Calu3 (cell line): Measurements from ENCODE around the gene VPS52. TPM values are rescaled to one million over a fixed set of nuclear protein-coding genes. Genes with fewer than 3 reads are reported as not detected.

Experiments used
- BruUV-seq: library from RNA; stranded (reverse); fragments of 400-500 nt; replicated peaks from 2 replicates; lab custom pipeline; 2021; lab: Mats Ljungman, UMichigan
- CTCF ChIA-PET: fragments of 300-600 bp; sonication (Branson Sonifier 250); formaldehyde crosslinking; loops from one replicate; lab custom pipeline; 2022; ENCODE audit warnings: antibody characterized with exemption; lab: Charles Lee
- DNase-seq: peaks from one replicate; pipeline ENCODE4 v3.0.0; 2022
- H3K27ac Mint-ChIP-seq: one replicate; pipeline ENCODE4 v1.8.0; 2022; ENCODE audit warnings: mixed read lengths; ENCODE audit not compliant: unreplicated experiment
- H3K27me3 Mint-ChIP-seq: one replicate; pipeline ENCODE4 v1.8.0; 2022; ENCODE audit warnings: mixed read lengths; ENCODE audit not compliant: unreplicated experiment
- H3K36me3 Mint-ChIP-seq: one replicate; pipeline ENCODE4 v1.8.0; 2022; ENCODE audit warnings: mild to moderate bottlenecking, moderate library complexity, mixed read lengths; ENCODE audit not compliant: insufficient read depth, unreplicated experiment
- H3K4me1 Mint-ChIP-seq: one replicate; pipeline ENCODE4 v1.8.0; 2022; ENCODE audit warnings: mild to moderate bottlenecking, low read depth, mixed read lengths; ENCODE audit not compliant: unreplicated experiment
- H3K4me3 Mint-ChIP-seq: one replicate; pipeline ENCODE4 v1.8.0; 2022; ENCODE audit warnings: mild to moderate bottlenecking, low read depth, moderate library complexity, mixed read lengths; ENCODE audit not compliant: unreplicated experiment
- H3K9me3 Mint-ChIP-seq: one replicate; pipeline ENCODE4 v1.8.0; 2022; ENCODE audit warnings: low read depth, mixed read lengths; ENCODE audit not compliant: unreplicated experiment
- intact Hi-C: fragments of 100-400 bp; cut with micrococcal nuclease; formaldehyde crosslinking; loops from one replicate; pipeline ENCODE4 v1.10.0; 2022; ENCODE audit not compliant: unreplicated experiment
- total RNA-seq: library from RNA; stranded (reverse); gene quantifications from 2 replicates; pipeline ENCODE4 v1.2.3, GENCODE V29; 2022
- TF ChIP-seq, protein P1 (sequence below): fragments of 200-600 bp; IDR thresholded peaks from one replicate; pipeline ENCODE4 v1.8.0; 2022; ENCODE audit warnings: antibody characterized with exemption; ENCODE audit not compliant: unreplicated experiment

The VPS52 gene
- total RNA-seq, 1 experiment from 2014 or later, result 99.7 TPM

GRCh38 chr6:33314515-33314942 lies 42.9 kb upstream of the VPS52 start:
- no peaks in the 10 kb centered on the region for H3K27me3 Mint-ChIP-seq
- CTCF ChIA-PET, result no interaction called here
- H3K9me3 Mint-ChIP-seq, result no peaks in the 10 kb centered on the region
- TF ChIP-seq, protein P1, sequence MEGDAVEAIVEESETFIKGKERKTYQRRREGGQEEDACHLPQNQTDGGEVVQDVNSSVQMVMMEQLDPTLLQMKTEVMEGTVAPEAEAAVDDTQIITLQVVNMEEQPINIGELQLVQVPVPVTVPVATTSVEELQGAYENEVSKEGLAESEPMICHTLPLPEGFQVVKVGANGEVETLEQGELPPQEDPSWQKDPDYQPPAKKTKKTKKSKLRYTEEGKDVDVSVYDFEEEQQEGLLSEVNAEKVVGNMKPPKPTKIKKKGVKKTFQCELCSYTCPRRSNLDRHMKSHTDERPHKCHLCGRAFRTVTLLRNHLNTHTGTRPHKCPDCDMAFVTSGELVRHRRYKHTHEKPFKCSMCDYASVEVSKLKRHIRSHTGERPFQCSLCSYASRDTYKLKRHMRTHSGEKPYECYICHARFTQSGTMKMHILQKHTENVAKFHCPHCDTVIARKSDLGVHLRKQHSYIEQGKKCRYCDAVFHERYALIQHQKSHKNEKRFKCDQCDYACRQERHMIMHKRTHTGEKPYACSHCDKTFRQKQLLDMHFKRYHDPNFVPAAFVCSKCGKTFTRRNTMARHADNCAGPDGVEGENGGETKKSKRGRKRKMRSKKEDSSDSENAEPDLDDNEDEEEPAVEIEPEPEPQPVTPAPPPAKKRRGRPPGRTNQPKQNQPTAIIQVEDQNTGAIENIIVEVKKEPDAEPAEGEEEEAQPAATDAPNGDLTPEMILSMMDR, result no peak
- peak overlapping the region; percentile 98 for H3K4me3 Mint-ChIP-seq
- peak overlapping the region; percentile 97 for H3K27ac Mint-ChIP-seq
- DNase-seq, result peak; percentile 67
- peaks cover 51% of the 10 kb centered on the region for H3K4me1 Mint-ChIP-seq
- no TSS peak for BruUV-seq
- peaks cover 100% of the 10 kb centered on the region for H3K36me3 Mint-ChIP-seq
- intact Hi-C loops, result no loop called here

- BruUV-seq, result TSS peak; percentile 44
- no peaks in the 10 kb centered on the region for H3K27me3 Mint-ChIP-seq
- TF ChIP-seq, protein P1, result no peak
- peak; percentile 80 for DNase-seq
- H3K9me3 Mint-ChIP-seq, result no peaks in the 10 kb centered on the region
- peak within 1 kb of the TSS; percentile 98 for H3K4me3 Mint-ChIP-seq
- intact Hi-C loops, result no loop called here
- peak within 1 kb of the TSS; percentile 97 for H3K27ac Mint-ChIP-seq
- H3K4me1 Mint-ChIP-seq, result peaks cover 45% of the 10 kb centered on the region
- peaks cover 100% of the 10 kb centered on the region for H3K36me3 Mint-ChIP-seq
- CTCF ChIA-PET, result interaction anchor here (1.1 to 2.2 kb wide), 2 partner anchors 15 to 32 kb away, joined by 5 to 12 read pairs; partner anchors contain the start of gene RGL2
Measured at GRCh38 chr6:33313709-33314514, 42.2 kb upstream of the VPS52 start, which contains the start of gene TAPBP. Gene TAPBP (minus strand): TSS chr6:33314078. CDS start chr6:33314041, 37 bp downstream.

- peak; percentile 51 for DNase-seq
- TSS peak; percentile 52 for BruUV-seq
- peaks cover 100% of the 10 kb centered on the region for H3K36me3 Mint-ChIP-seq
- no peaks in the 10 kb centered on the region for H3K9me3 Mint-ChIP-seq
- H3K4me1 Mint-ChIP-seq, result peaks cover 38% of the 10 kb centered on the region
- peak overlapping the region; percentile 98 for H3K4me3 Mint-ChIP-seq
- CTCF ChIA-PET, result interaction anchor here (1.0 to 2.2 kb wide), 3 partner anchors 14 to 36 kb away, joined by 3 to 12 read pairs (median 5); partner anchors contain the start of genes B3GALT4 and RGL2
- H3K27me3 Mint-ChIP-seq, result no peaks in the 10 kb centered on the region
- TF ChIP-seq, protein P1, result no peak
- intact Hi-C loops, result no loop called here
- peak overlapping the region; percentile 97 for H3K27ac Mint-ChIP-seq
Measured at GRCh38 chr6:33313105-33313708, 41.5 kb upstream of the VPS52 start.

DNA sequence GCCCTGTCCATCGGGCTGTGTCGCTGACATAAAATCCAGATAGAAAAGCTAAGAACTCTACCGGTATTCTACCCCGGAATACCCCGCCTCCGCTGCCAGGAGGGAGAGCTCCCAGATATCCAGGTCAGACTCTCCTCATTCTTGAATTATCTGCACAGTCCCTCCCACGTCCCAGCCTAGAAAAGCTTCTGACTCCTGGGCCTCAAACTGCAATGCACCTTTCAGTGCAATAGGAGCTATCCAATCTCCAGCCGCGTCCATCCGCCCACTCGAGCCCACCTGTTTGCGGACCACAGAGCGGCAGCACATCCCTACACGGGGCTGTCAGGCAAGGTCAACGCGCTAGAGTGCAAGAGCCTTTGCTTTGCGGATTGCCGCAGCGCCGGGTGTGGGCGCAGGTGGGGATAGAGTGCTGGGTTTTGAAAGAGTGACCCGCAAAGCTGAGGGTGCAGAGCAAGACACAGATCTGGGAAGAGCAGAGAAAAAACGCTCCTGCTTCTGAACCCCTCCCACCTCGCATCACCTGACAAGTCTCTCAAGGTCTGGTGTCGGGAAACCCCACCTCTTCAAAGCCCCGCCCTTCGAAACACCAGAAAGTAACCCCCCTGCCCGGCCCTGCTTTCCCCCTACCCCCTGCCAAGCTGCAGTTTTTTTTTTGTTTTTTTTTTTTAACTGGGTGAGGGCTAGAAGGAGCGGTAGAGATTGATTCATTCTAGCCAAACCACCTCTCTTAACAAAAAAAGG lies 40.9 kb upstream of the VPS52 start:
- peak overlapping the region; percentile 97 for H3K27ac Mint-ChIP-seq
- H3K36me3 Mint-ChIP-seq, result peaks cover 100% of the 10 kb centered on the region
- no peaks in the 10 kb centered on the region for H3K9me3 Mint-ChIP-seq
- H3K27me3 Mint-ChIP-seq, result no peaks in the 10 kb centered on the region
- no TSS peak for BruUV-seq
- TF ChIP-seq, protein P1, result no peak
- peak; percentile 91 for DNase-seq
- peak overlapping the region; percentile 98 for H3K4me3 Mint-ChIP-seq
- H3K4me1 Mint-ChIP-seq, result peaks cover 34% of the 10 kb centered on the region
- CTCF ChIA-PET, result interaction anchor here (0.8 to 2.2 kb wide), 5 partner anchors 13 to 113 kb away, joined by 3 to 12 read pairs (median 4); partner anchors contain the start of genes B3GALT4 and RGL2
- intact Hi-C loops, result no loop called here
